Spleen (tissue), 11 donors: Measurements from ENCODE around the gene NHEJ1. TPM values are rescaled to one million over a fixed set of nuclear protein-coding genes. Genes with fewer than 3 reads are reported as not detected.

Experiments
- DNase-seq: peaks from one replicate; pipeline ENCODE4 v3.0.0-alpha.2; 2020
- H3K27ac ChIP-seq, 8 donors: fragments of 200-600 bp; sonication (generic) in 7 of 8; 1 replicate in 4 of 8; 2 replicates in 4 of 8; pipeline versions ENCODE4 v1.5.0 to v1.8.0; 2016 to 2021; ENCODE audit warnings: inconsistent platforms in 4 of 8, mild to moderate bottlenecking in 4 of 8, moderate library complexity in 1 of 8
- H3K27me3 ChIP-seq, 7 donors: fragments of 200-600 bp; sonication (generic) in 6 of 7; replicated peaks in 1 of 7; 1 replicate in 4 of 7; 2 replicates in 3 of 7; pipeline versions ENCODE4 v1.5.0 to v1.8.0; 2016 to 2021; ENCODE audit warnings: inconsistent platforms in 3 of 7, mild to moderate bottlenecking in 1 of 7
- H3K36me3 ChIP-seq, 6 donors: fragments of 200-600 bp; sonication (generic) in 5 of 6; 1 replicate in 4 of 6; 2 replicates in 2 of 6; pipeline versions ENCODE4 v1.5.0 to v1.8.0; 2016 to 2021; ENCODE audit warnings: inconsistent platforms in 2 of 6
- H3K4me1 ChIP-seq, 6 donors: fragments of 200-600 bp; sonication (generic) in 5 of 6; 1 replicate in 3 of 6; 2 replicates in 3 of 6; pipeline versions ENCODE4 v1.5.0 to v1.8.0; 2016 to 2021; ENCODE audit warnings: inconsistent platforms in 3 of 6
- H3K4me3 ChIP-seq, 8 donors: fragments of 200-600 bp; sonication (generic) in 7 of 8; 1 replicate in 4 of 8; 2 replicates in 4 of 8; pipeline versions ENCODE4 v1.5.0 to v1.8.0; 2016 to 2021; ENCODE audit warnings: inconsistent platforms in 4 of 8, mild to moderate bottlenecking in 4 of 8, moderate library complexity in 2 of 8
- H3K9me3 ChIP-seq, 8 donors: fragments of 200-600 bp; sonication (generic) in 7 of 8; 1 replicate in 4 of 8; 2 replicates in 4 of 8; pipeline versions ENCODE4 v1.5.0 to v1.8.0; 2016 to 2021; ENCODE audit warnings: inconsistent platforms in 4 of 8
- CTCF ChIP-seq, 11 experiments: fragments of 200-600 bp in 7 of 11; fragments of 450-650 bp in 4 of 11; sonication (generic) in 4 of 11; IDR thresholded peaks in 8 of 11; conservative IDR thresholded peaks in 3 of 11; 1 replicate in 7 of 11; 2 replicates in 4 of 11; pipeline versions ENCODE4 v1.4.0 to v1.8.0; 2016 to 2021; ENCODE audit warnings: antibody characterized with exemption in 11 of 11, inconsistent platforms in 4 of 11, mild to moderate bottlenecking in 1 of 11
- POLR2A ChIP-seq, 3 donors: fragments of 450-650 bp; IDR thresholded peaks; one replicate each; pipeline ENCODE4 v1.5.1; 2017; ENCODE audit warnings: antibody characterized with exemption in 3 of 3, mild to moderate bottlenecking in 1 of 3
- POLR2AphosphoS5 ChIP-seq, 3 donors: sonication (generic); formaldehyde crosslinking; IDR thresholded peaks; one replicate each; pipeline ENCODE4 v1.5.1; 2017; ENCODE audit warnings: antibody characterized with exemption in 3 of 3
- WGBS, 5 donors: extraction: QIAGEN DNeasy Blood & Tissue Kit in 3 of 5; methylation state at CpG; one replicate each; pipeline versions ENCODE4 v1.1.5 to v1.1.7; 2013 to 2018; 5-methylcytosine and 5-hydroxymethylcytosine counted together
- intact Hi-C: fragments of 100-400 bp; cut with DNase I; formaldehyde crosslinking; loops from one replicate; pipeline ENCODE4 v1.15.0; 2023; ENCODE audit warnings: low total_unique reads
- polyA plus RNA-seq, 3 donors: library from polyadenylated mRNA; stranded (reverse); fragments of 200-250 nt; gene quantifications; one replicate each; pipeline ENCODE4 v1.2.1, GENCODE V29; 2013
- total RNA-seq, 7 donors: library from RNA; depleted of rRNA in 3 of 7; stranded (reverse); fragments of >200 nt in 3 of 7; fragmentation: NEBNext Ultra II Directional in 4 of 7; extraction: Animal tissue kit (Norgen Biotek cat#: 25700) in 4 of 7; gene quantifications; one replicate each; pipeline versions ENCODE4 v1.1.0 to v1.2.1, GENCODE V29; 2016 to 2021
- donor health status: healthy with polysubstance abuse.
- donor health status: DM: no; HTN: no; CAD: no; lungs with moderate emphysema.
- donor health status: DM: no; HTN: no; CAD: no.
- donor health status: Bipolar disorder and iron deficiency.
- donor health status: healthy.
- donor health status: DM: no; HTN: no; CAD: no.
- donor health status: DM: yes; HTN: yes; CAD: no.

The NHEJ1 gene
- total and polyA plus RNA-seq, 10 donors, result 5.5 to 25.9 (median 14.0) TPM

- WGBS, 5 donors, result 10 to 13% (median 11%) methylated on average over 27 to 42 of the region's 42 CpGs
- Histone ChIP-seq H3K4me1 (peaks cover 27 to 46% (median 41%) of the 10 kb centered on the region in 6 donors), H3K4me3 (peak overlapping the region in 2 of 8 donors; percentile 5 to 61), H3K27ac (no peak overlapping the region), H3K36me3 (no peaks in the 10 kb centered on the region), H3K9me3 (no peaks in the 10 kb centered on the region), H3K27me3 (peaks cover 18 to 95% (median 74%) of the 10 kb centered on the region in 7 donors)
- intact Hi-C loops, result loop anchor here (10.0 kb wide), 2 partner anchors 56 to 96 kb away; no protein-coding TSS in a partner anchor
- DNase-seq, result no peak
- TF ChIP-seq CTCF (IDR thresholded peaks at IDR 0.05 in 8 of 11, conservative IDR thresholded peaks at IDR 0.05 in 3 of 11) (no peak), POLR2AphosphoS5 (IDR thresholded peaks at IDR 0.05) (no peak), POLR2A (IDR thresholded peaks at IDR 0.05) (no peak)
Observed at GRCh38 chr2:219058541-219059374, 101.9 kb downstream of the NHEJ1 start.

- Histone ChIP-seq H3K9me3 (no peaks in the 10 kb centered on the region), H3K36me3 (no peaks in the 10 kb centered on the region), H3K4me1 (peaks cover 27 to 46% (median 41%) of the 10 kb centered on the region in 6 donors), H3K4me3 (peak overlapping the region in 5 of 8 donors; percentile 0 to 51 (median 9)), H3K27ac (no peak overlapping the region), H3K27me3 (peaks cover 18 to 93% (median 70%) of the 10 kb centered on the region in 7 donors)
- TF ChIP-seq POLR2AphosphoS5 (IDR thresholded peaks at IDR 0.05) (peak in 2 of 3 donors; percentile 32 to 55), CTCF (IDR thresholded peaks at IDR 0.05 in 8 of 11, conservative IDR thresholded peaks at IDR 0.05 in 3 of 11) (peak; percentile 78 to 98 (median 91)), POLR2A (IDR thresholded peaks at IDR 0.05) (no peak)
- WGBS, 5 donors, result 0 to 5% (median 4%) methylated on average over 5 to 52 of the region's 52 CpGs
- peak; percentile 95 for DNase-seq
- intact Hi-C loops, result loop anchor here (10.0 kb wide), 2 partner anchors 57 to 97 kb away; no protein-coding TSS in a partner anchor
Observed at GRCh38 chr2:219057709-219058540, 102.7 kb downstream of the NHEJ1 start.

GRCh38 chr2:219056896-219057708 is 103.5 kb downstream of the NHEJ1 start:
- TF ChIP-seq POLR2A (IDR thresholded peaks at IDR 0.05) (no peak), CTCF (IDR thresholded peaks at IDR 0.05 in 8 of 11, conservative IDR thresholded peaks at IDR 0.05 in 3 of 11) (no peak), POLR2AphosphoS5 (IDR thresholded peaks at IDR 0.05) (no peak)
- no peaks in the 10 kb centered on the region for H3K36me3 ChIP-seq
- DNase-seq, result peak; percentile 67
- peak overlapping the region in 1 of 8 donors; percentile 51 for H3K4me3 ChIP-seq
- H3K27me3 ChIP-seq, result peaks cover 18 to 93% (median 68%) of the 10 kb centered on the region in 7 donors
- no peak overlapping the region for H3K27ac ChIP-seq
- intact Hi-C loops, result loop anchor here (10.0 kb wide), 2 partner anchors 58 to 98 kb away; no protein-coding TSS in a partner anchor
- H3K4me1 ChIP-seq, result peaks cover 27 to 46% (median 41%) of the 10 kb centered on the region in 6 donors
- 8 to 24% (median 15%) methylated on average over 28 to 40 of the region's 40 CpGs for WGBS, 5 donors
- no peaks in the 10 kb centered on the region for H3K9me3 ChIP-seq
